ENCODE measurements around the gene PPME1. TPM values are rescaled to one million over a fixed set of nuclear protein-coding genes. Genes with fewer than 3 reads are reported as not detected.

PPME1 gene
- total and polyA plus RNA-seq, 2 donors (not counting 1 experiment from before 2014, with no cell fraction given): 11.2 to 23.6 TPM

DNA sequence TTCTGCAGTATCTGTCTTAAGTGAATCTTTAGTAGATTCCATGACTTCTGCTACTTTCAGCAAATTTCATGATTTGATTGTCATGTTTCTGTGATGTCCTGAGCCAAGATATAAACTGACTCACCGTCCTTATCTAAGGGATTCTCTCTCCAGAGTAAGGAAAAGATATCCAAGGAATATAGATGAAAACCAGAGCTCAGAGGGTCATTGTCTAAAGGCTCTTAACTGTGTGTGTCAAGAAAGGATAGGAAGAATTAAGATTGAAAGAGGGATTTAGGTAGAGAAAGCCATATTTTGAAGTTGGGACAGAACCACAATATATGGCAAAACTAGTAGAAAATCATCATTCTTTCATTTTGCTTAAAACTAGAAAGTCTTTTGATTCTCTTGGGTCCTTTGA, 50.7 kb downstream of the PPME1 start:
- H3K9me3 ChIP-seq (ENCODE audit: control extremely low read depth in 1 of 3, control insufficient read depth in 2 of 3, insufficient read depth in 1 of 3, low read length in 2 of 3): peaks cover 0 to 3% (median 0%) of the 10 kb centered on the region in 3 donors
- WGBS (ENCODE audit: insufficient coverage): no CpG with 5 or more reads among the region's 1 CpG
- POLR2A ChIA-PET: no interaction called here
- no peak overlapping the region for H3K4me2 ChIP-seq (replicated peaks; ENCODE audit: low read depth, low read length, poor library complexity, severe bottlenecking)
- CTCF ChIA-PET: interaction anchor here (1.4 kb wide), 1 partner anchor 34 kb away, joined by 4 read pairs; no protein-coding TSS in a partner anchor
- H3K27ac ChIP-seq (ENCODE audit: low read length in 2 of 2): no peak overlapping the region
- intact Hi-C loops (cut with micrococcal nuclease): no loop called here
- no peak for TF ChIP-seq CTCF (IDR thresholded peaks at IDR 0.05)
- TF ChIP-seq EZH2 (IDR thresholded peaks at IDR 0.05; ENCODE audit: borderline replicate concordance, insufficient read depth, low read depth, low read length, poor library complexity, severe bottlenecking): no peak
- DNase-seq (no peak), ATAC-seq (ENCODE audit: low read depth) (no peak)
- H3K9ac ChIP-seq (ENCODE audit: low read length): no peak overlapping the region
- H2AFZ ChIP-seq (ENCODE audit: insufficient read depth, low read depth, low read length, poor library complexity, severe bottlenecking): no peak overlapping the region
- no peaks in the 10 kb centered on the region for H3K27me3 ChIP-seq (replicated peaks in 1 of 4; ENCODE audit: control extremely low read depth in 1 of 4, control insufficient read depth in 3 of 4, insufficient read depth in 4 of 4, low read length in 3 of 4)
- Mint-ChIP-seq H3K27me3 (no peaks in the 10 kb centered on the region), H3K27ac (no peak overlapping the region), H3K4me3 (no peak overlapping the region), H3K9me3 (ENCODE audit: insufficient read depth) (peaks cover 3% of the 10 kb centered on the region), H3K4me1 (no peaks in the 10 kb centered on the region)
- H3K4me3 ChIP-seq (ENCODE audit: control extremely low read depth in 1 of 5, extremely low read depth in 1 of 5, insufficient read depth in 1 of 5, low read depth in 2 of 5, low read length in 4 of 5): no peak overlapping the region
- H4K20me1 ChIP-seq (ENCODE audit: control insufficient read depth, insufficient read depth, low read length, poor library complexity, severe bottlenecking): no peaks in the 10 kb centered on the region
- H3K36me3 ChIP-seq (replicated peaks in 1 of 2; ENCODE audit: control extremely low read depth in 1 of 2, control insufficient read depth in 1 of 2, extremely low read depth in 1 of 2, insufficient read depth in 2 of 2, low read length in 1 of 2): peaks cover 0 to 3% of the 10 kb centered on the region in 2 experiments
- H3K4me1 ChIP-seq (ENCODE audit: control insufficient read depth in 2 of 2, insufficient read depth in 2 of 2, low read length in 2 of 2): no peaks in the 10 kb centered on the region
- no peaks in the 10 kb centered on the region for H3K79me2 ChIP-seq (ENCODE audit: control insufficient read depth, insufficient read depth, low read length)

DNA sequence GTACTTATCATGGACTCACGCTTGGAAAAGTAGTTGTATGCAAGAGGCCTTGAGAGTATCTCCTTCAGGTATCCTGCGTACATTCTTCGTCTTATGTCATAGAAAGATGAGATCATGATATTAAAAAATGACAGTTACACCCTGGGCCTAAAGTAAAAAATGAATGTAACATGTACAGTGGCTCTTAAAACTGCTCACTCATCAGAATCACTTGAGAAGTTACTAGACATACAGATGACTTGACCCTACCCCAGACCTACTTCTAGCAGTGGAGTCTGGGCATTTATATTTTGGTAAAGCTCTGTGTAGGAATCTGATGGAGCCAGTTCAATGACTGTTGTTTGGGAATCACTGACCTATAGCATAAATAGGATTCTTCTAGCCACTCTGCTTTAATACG, 54.5 kb downstream of the PPME1 start:
- ChIA-PET POLR2A (no interaction called here), CTCF (no interaction called here)
- no peak overlapping the region for H3K4me3 ChIP-seq (ENCODE audit: control extremely low read depth in 1 of 5, extremely low read depth in 1 of 5, insufficient read depth in 1 of 5, low read depth in 2 of 5, low read length in 4 of 5)
- H3K36me3 ChIP-seq (replicated peaks in 1 of 2; ENCODE audit: control extremely low read depth in 1 of 2, control insufficient read depth in 1 of 2, extremely low read depth in 1 of 2, insufficient read depth in 2 of 2, low read length in 1 of 2): peaks cover 2 to 6% of the 10 kb centered on the region in 2 experiments
- H3K27me3 Mint-ChIP-seq: no peaks in the 10 kb centered on the region
- intact Hi-C loops (cut with micrococcal nuclease): no loop called here
- no peak overlapping the region for H3K27ac ChIP-seq (ENCODE audit: low read length in 2 of 2)
- H4K20me1 ChIP-seq (ENCODE audit: control insufficient read depth, insufficient read depth, low read length, poor library complexity, severe bottlenecking): no peaks in the 10 kb centered on the region
- no peaks in the 10 kb centered on the region for H3K4me1 ChIP-seq (ENCODE audit: control insufficient read depth in 2 of 2, insufficient read depth in 2 of 2, low read length in 2 of 2)
- ATAC-seq (ENCODE audit: low read depth) (no peak), DNase-seq (no peak)
- no peaks in the 10 kb centered on the region for H3K27me3 ChIP-seq (replicated peaks in 1 of 4; ENCODE audit: control extremely low read depth in 1 of 4, control insufficient read depth in 3 of 4, insufficient read depth in 4 of 4, low read length in 3 of 4)
- H3K4me3 Mint-ChIP-seq: no peak overlapping the region
- H3K4me2 ChIP-seq (replicated peaks; ENCODE audit: low read depth, low read length, poor library complexity, severe bottlenecking): no peak overlapping the region
- TF ChIP-seq CTCF (IDR thresholded peaks at IDR 0.05) (no peak), EZH2 (IDR thresholded peaks at IDR 0.05; ENCODE audit: borderline replicate concordance, insufficient read depth, low read depth, low read length, poor library complexity, severe bottlenecking) (no peak)
- H2AFZ ChIP-seq (ENCODE audit: insufficient read depth, low read depth, low read length, poor library complexity, severe bottlenecking): no peak overlapping the region
- H3K27ac Mint-ChIP-seq: no peak overlapping the region
- no peak overlapping the region for H3K9ac ChIP-seq (ENCODE audit: low read length)
- no peaks in the 10 kb centered on the region for H3K4me1 Mint-ChIP-seq
- WGBS (ENCODE audit: insufficient coverage): 100% methylated on average over 1 of the region's 4 CpGs
- no peaks in the 10 kb centered on the region for H3K79me2 ChIP-seq (ENCODE audit: control insufficient read depth, insufficient read depth, low read length)
- H3K9me3 ChIP-seq (ENCODE audit: control extremely low read depth in 1 of 3, control insufficient read depth in 2 of 3, insufficient read depth in 1 of 3, low read length in 2 of 3): peaks cover 0 to 3% (median 0%) of the 10 kb centered on the region in 3 donors
- H3K9me3 Mint-ChIP-seq (ENCODE audit: insufficient read depth): peaks cover 3% of the 10 kb centered on the region

All from B cell (primary cell).